NOMO-1 treated with DMSO at 0.1 percent for 48 hours (cell line): Measurements from ENCODE around the gene IMMP1L.

Source experiments
- DNase-seq: peaks from one replicate; lab custom pipeline; 2025; ENCODE audit not compliant: unreplicated experiment; lab: John Stamatoyannopoulos, UW

Gene IMMP1L

GRCh38 chr11:31477528-31478222 lies 31.7 kb downstream of the IMMP1L start:
- no peak for DNase-seq

- no peak for DNase-seq
Measured at GRCh38 chr11:31474083-31474482, 35.3 kb downstream of the IMMP1L start.

GRCh38 chr11:31464436-31464835 lies 45.0 kb downstream of the IMMP1L start:
- DNase-seq = no peak

- DNase-seq = no peak
Measured at GRCh38 chr11:31455177-31455576, 54.2 kb downstream of the IMMP1L start.

- no peak for DNase-seq
Measured at GRCh38 chr11:31450841-31451240, 58.6 kb downstream of the IMMP1L start.

GRCh38 chr11:31449040-31449439 lies 60.4 kb downstream of the IMMP1L start:
- DNase-seq = no peak

GRCh38 chr11:31445621-31446020 lies 63.8 kb downstream of the IMMP1L start:
- no peak for DNase-seq

GRCh38 chr11:31443802-31444201 lies 65.6 kb downstream of the IMMP1L start:
- DNase-seq = no peak

- no peak for DNase-seq
Measured at GRCh38 chr11:31442086-31442485, 67.3 kb downstream of the IMMP1L start.

GRCh38 chr11:31441296-31441695 lies 68.1 kb downstream of the IMMP1L start:
- no peak for DNase-seq

GRCh38 chr11:31437742-31438435 lies 71.5 kb downstream of the IMMP1L start:
- DNase-seq = no peak

GRCh38 chr11:31433851-31434250 lies 75.6 kb downstream of the IMMP1L start:
- DNase-seq = no peak

- DNase-seq = no peak
Measured at GRCh38 chr11:31424652-31425051, 84.8 kb downstream of the IMMP1L start.

GRCh38 chr11:31422703-31423102 lies 86.7 kb downstream of the IMMP1L start:
- DNase-seq = no peak

GRCh38 chr11:31421820-31422219 lies 87.6 kb downstream of the IMMP1L start:
- no peak for DNase-seq

- no peak for DNase-seq
Measured at GRCh38 chr11:31419669-31420068, 89.8 kb downstream of the IMMP1L start.

GRCh38 chr11:31419138-31419537 lies 90.3 kb downstream of the IMMP1L start:
- DNase-seq = no peak

GRCh38 chr11:31417816-31418215 lies 91.6 kb downstream of the IMMP1L start:
- no peak for DNase-seq

- DNase-seq = no peak
Measured at GRCh38 chr11:31417357-31417756, 92.1 kb downstream of the IMMP1L start.

- no peak for DNase-seq
Measured at GRCh38 chr11:31415435-31415834, 94.0 kb downstream of the IMMP1L start.

- DNase-seq = no peak
Measured at GRCh38 chr11:31414338-31414737, 95.1 kb downstream of the IMMP1L start.

- no peak for DNase-seq
Measured at GRCh38 chr11:31412946-31413345, 96.5 kb downstream of the IMMP1L start.

GRCh38 chr11:31408201-31408600 lies 101.2 kb downstream of the IMMP1L start:
- DNase-seq = no peak
